Forelimb muscle (tissue), 1 donor: ENCODE measurements around the gene TSHZ2. TPM values are rescaled to one million over a fixed set of nuclear protein-coding genes. Genes with fewer than 3 reads are reported as not detected.

Source experiments
- DNase-seq: peaks from one replicate; pipeline ENCODE4 v3.0.0-alpha.2; 2013; ENCODE audit warnings: low read depth
- polyA plus RNA-seq: library from polyadenylated mRNA; unstranded; fragments of 120-200 nt; gene quantifications from one replicate; pipeline ENCODE4 v1.2.1, GENCODE V29; 2013; ENCODE audit not compliant: insufficient read length

TSHZ2 gene
- polyA plus RNA-seq, 1 donor: 9.0 TPM

DNA sequence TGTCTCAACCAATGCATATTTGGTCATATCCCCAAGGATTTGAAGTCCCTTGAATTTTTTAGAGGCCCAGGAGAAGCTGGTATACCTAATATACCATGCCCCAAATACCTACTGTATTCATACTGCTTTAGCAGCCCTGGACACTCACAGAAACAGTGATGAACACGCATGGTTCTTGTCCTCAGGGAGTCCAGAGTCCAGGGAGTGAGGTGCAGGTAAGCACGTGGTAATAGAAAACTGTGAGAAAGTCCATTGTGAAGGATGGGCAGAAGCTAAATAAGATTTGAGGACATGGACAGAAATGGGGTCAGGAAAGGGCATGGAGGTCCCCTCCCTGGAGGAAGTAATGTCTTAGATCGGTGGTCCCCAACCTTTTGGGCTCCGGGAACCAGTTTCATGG lies 85.4 kb downstream of the TSHZ2 start:
- no peak for DNase-seq

DNA sequence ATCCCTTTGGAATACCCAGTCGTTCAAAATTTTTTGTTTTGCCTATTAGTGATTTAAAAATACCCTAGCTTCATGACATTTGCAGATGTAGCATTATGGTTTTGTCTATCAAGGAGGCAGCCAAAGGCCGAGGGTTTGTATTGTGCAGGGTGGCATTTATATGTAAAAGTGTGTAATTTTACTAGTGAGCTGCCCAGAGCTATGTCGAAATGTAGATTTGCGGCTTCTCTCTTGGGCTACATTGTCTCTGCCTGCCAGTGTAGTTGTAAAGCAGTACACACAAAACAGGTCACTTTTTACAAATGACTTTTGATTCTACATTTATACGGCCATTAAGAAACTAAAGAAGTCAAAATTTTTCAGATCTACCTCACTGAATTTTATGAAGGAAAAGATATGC lies 87.7 kb downstream of the TSHZ2 start:
- DNase-seq: no peak

DNA sequence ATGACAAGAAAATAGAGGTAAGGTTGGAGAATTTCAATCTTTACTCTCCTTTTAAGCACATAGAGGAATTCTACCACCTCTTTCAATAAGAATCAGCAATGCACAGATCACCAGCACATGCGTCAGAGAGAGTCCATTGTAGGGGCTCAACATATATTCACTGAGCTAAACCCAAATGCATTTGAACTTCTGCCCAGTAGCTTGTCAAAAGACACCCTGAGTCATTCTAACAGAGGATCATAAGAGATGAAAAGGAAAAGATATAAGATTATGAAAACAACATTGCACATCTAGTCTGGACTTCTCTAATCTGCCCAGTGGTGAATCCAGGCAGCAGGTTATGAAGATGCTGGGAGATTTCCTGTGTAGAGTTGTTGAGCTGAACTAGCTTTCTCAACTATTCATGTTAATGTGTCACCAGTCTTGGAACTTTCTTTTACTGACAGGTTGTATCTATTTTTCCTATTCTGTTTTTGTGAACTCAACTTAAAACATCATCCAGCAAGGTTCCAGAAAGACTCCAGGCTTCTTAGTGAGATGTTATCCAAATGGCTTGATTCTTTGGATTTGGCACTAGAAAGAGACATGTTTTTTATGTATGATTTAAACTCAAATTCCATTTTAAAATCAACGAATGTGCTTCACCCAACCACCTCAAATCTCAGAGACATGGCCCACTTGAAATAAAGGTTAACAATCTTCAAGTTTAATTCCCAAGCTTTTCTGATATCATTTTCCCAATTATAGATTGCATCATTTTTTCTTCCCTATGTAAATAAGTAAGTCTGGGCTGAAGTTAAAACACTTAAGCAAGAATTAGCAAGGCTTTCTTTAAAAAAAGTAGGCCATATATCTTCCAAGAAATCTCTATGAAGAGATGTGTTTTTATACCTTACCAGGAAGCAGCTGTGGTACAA lies 89.3 kb downstream of the TSHZ2 start:
- no peak for DNase-seq

DNA sequence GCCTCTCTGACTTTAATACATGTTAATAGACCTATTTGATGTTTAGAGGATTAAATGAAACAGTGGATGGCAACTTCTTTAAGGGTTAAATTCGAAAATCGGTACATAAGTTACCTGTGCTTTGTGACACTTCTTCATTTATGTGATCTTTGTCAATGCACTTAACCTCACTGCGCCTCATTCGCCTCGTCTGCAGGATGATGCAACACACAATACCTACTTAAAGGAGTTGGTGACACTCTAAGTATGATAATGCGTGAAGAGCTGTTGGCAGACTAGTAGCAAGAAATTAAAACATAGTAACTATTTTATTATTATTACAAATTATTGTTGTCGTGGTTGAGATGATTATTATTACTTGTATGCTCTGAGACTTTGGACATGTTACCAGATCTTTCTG lies 92.8 kb downstream of the TSHZ2 start:
- DNase-seq: no peak

DNA sequence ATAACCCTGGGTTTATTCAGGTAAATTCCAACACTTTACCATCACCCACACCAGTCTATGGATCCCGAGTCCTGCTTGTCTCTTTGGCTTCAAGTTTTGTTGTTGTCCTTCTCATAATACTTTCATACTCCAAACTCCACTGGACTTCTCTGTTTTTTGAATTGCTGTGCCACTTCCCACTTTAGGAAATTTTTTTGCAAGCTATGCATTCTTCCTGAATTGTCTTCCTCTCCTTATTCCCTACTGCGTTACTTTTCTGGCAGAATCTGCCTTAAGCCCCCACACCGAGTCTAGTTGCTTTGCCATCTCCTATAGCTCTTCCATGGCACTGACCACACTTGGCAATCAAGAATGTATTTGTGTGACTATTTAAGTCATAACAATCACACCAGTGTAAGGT lies 96.1 kb downstream of the TSHZ2 start:
- DNase-seq: no peak

DNA sequence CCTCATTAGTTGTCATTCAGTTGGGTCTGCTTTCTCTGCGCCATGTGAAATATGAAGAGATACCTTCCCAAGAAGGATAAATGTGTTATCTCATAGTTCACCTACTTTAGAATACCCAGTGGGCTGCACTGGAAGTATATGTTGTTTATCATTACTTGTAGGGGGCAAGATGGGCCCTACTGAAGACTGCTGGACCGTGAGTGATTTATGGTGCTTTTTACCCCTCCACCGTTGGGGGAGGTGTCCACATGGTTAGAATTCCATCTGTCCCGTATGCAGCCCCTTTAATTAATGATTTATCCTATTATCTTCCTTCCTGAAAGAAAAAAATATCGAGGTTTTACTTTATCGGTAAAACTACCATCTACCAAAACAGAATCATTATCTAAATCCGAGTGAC lies 97.0 kb downstream of the TSHZ2 start:
- no peak for DNase-seq

DNA sequence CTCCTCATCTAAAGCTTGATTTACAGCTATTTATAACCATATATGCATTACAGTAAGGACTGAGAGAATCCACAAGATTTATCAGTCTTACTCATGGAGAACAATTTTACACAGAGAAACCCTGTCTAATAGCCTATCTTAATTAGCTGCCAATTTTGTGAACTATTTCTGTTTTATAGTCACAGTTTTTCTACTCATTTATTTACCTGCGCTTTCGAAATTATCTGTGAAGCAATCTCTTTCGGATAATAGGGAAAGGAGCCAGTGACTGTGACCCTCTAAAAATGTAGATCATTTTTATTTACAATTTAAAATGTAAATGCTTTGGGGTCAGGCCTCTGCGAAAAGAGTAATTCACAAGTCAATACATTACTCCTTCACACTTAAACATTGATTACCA lies 98.1 kb downstream of the TSHZ2 start:
- DNase-seq: no peak

DNA sequence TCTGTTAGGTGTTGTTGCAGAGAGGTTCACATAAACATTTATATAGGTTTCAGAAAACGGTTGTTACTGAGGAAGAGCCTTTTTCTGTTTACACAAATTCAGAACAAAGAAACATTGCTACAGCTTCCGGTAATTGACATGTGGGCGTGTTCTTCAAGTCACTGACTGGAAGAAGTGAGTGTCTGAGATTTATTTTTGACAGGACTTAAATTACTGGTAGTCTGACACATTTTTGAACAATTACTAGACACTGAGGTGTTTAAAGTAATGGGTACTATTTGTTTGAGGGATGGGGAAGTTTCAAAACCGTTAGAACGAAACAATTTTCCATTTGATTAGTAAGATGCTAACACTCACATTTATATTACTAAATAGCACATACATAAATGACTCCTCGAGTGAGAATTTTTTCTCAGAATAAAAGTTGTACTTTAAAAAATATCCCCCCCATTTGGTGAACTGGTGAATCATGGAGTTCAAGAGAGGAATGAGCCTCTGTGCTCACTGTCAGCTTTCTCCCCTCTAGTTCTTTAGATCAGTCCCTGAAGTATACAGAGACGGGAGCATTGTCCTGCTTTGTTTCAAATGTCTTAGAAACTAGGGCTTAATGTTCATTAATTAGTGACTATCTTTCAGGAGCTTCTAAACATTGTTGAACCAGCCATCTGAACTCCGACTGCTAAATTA lies 98.7 kb downstream of the TSHZ2 start:
- DNase-seq: no peak

DNA sequence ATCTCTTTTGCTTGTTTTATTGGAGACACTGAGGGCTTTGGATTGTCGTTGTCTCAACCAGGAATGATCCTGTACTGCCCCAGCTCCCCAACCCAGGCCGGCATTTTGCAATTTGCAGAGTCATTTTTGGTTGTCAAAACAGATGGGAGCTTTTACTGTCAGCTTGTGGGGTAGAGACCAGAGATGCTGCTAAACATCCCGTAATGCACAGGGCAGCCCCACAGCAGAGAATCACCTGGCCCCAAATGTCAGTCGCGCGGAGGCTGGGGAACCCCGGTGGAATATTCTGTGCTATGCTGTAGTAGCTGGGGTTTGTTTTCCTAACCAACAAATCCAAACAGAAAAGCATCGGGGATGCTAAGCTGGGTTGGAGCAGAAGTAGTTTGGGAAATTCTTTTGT lies 99.7 kb downstream of the TSHZ2 start:
- DNase-seq: no peak

DNA sequence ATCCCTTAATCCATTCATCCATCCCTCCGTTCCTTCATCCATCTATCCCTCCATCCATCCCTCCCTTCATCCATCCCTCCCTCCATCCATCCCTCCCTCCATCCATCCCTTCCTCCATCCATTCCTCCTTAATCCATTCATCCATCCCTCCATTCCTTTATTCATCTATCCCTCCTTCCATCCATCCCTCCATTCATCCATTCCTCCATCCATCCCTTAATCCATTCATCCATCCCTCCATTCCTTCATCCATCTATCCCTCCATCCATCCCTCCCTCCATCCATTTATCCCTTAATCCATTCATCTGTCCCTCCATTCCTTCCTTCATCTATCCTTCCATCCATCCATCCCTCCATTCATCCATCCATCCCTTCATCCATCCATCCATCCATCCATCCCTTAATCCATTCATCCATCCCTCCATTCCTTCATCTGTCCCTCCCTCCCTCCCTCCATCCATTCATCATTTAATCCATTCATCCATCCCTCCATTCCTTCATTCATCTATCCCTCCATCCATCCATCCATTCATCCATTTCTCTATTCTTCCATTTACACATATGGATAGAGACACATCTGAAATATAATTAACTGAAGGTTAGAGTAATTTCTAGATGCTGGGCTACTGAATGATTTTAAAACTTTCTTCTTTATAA lies 100.9 kb downstream of the TSHZ2 start:
- DNase-seq: no peak

DNA sequence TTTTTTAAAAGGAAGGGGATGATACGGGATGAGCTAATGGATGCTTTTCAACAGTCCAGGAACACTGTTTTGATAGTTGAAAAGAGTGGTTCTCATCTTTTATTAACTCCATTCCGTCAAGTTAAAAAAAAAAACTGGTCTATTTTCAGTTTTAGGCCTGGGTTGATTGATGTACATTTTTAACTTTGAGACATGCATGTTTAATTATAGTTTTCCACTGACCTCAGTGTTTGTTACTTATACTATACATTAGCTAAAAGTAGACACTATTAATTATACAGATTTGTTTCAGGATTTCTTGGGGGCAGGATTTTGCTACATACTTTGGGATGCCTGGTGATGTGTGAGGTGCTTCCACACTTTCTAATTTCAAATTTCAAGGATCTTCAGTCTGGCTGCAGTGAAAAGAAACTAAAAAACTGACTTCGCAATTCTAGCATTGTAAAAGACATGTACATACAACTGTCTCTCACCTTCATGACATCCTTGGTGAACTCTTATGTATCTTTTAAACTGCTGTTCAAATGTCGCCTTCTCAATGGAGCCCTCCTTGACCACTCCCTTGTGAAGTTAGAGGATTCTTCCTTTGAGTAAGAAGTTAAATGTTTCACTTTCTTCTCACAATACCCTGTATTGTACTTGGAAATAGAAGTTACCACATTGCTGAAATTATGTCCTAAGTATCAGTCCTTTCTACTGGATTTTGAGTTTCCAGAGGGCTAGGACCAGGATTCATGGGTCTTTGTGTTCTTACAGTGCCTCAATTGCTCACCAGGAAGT lies 101.7 kb downstream of the TSHZ2 start:
- DNase-seq: no peak

DNA sequence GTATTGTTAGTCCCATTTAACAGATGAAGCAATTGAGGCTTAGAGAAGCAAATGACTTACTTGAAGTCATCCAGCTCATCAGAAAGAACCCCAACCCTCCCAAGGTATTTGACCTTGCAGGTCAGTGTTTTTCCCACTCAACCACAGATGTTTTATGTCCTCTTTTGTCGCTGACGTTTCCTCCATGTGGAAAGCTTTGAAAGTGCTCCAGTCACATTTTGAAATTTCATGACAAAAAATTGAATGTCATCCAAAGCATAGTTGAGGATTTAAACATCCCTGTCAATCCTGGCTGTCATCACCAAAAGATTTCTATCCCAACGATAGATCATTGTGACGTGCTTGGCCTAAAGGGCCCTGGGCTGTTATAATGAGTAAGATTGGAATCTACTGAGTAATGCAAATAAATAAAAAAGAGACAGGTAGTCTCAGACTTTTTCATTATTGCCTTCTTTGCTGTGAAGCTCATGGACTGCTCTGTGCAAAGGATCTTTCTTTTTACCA lies 102.7 kb downstream of the TSHZ2 start:
- no peak for DNase-seq

DNA sequence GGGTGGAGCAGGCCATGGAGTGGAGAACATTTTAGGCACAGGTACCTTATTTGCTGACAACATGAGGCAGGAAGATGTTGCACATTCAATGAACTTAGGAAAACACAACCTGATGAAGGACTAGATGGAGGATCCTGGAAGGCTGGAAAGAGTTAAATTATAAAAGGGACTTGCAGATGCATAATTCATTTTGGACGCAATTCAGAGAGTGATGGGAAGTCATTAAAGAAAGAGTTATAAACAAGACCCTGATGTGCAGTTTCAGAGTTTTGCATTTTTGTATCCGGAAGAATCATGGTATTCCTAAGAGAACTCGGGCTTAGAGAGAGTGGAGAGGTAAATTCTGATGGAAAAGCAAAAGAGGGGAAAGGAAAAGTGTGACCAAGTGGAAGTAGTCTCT lies 104.5 kb downstream of the TSHZ2 start:
- no peak for DNase-seq

DNA sequence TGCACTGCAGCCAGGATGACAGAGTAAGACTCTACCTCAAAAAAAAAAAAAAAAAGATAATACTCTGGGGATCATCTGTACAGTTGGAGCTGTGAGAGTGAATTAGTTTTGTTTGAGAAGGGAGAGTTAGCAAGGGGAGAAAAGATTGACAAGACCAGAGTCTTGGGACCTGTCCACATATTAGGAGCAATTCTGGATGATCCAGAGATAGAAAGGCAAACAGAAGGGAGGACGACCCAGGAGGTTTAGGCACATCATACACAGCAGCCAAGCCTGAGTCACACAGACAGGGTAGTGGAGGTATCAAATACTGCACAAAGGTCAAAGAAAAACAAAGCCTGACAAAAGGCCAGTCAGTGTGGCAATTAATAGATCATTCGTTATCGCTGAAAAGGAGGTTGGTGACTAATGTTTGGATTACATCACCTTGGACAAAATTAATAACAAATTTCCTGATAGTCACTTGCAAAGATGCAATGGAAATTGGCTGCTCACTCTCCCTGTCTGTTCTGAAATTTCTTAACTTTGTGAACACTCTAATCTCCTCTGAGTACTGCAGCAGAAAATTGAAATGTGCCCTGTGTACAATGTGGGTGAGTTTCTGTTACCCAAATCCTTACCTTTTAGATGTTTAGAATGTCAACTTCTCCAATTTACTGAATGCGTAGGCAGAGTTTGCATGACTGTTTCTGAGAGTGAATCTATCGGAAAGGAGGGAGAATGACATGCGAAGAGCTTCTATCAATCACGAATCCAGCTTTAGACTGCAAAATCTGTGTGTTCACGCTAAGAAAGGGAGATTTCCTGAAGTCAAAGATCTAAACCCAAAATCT lies 105.4 kb downstream of the TSHZ2 start:
- DNase-seq: no peak

DNA sequence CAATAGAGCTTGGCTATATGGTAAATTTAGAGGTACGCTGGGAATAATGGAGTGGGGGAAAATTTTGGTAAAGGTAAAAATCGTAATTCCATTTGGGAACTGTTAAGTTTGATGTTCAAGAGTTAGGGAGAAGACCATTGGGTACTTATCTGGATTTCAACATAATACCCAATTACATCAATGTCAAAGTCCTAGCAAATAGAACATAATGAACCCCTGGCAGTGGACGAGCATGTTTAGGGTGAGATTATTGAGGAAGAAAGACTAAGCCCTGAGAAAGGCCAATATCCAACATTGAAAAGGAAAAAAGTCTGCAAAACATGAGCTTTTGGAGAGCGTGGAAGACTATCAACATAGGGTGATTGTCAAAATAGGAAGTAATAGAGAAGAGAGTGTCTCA lies 106.6 kb downstream of the TSHZ2 start:
- DNase-seq: no peak

DNA sequence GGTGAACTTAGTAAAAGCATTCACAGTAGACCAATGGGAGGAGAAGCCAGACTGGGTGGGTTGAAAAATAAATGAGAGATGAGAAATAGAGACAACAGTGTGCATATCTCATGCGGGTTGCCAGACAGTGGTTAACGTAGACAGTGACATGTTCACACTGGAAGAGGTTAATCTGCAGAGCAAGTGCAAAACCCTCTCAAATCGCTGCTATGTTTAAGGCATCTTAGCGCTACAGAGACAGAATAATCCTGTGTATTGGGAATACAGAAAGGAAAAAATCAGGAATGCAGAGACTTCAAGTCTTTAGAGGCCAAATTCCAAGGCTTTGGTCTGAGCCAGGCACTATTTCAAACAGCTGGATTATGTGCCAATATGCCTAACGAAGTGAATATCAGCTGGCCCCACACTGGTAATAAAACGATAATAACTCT lies 107.1 kb downstream of the TSHZ2 start:
- no peak for DNase-seq

DNA sequence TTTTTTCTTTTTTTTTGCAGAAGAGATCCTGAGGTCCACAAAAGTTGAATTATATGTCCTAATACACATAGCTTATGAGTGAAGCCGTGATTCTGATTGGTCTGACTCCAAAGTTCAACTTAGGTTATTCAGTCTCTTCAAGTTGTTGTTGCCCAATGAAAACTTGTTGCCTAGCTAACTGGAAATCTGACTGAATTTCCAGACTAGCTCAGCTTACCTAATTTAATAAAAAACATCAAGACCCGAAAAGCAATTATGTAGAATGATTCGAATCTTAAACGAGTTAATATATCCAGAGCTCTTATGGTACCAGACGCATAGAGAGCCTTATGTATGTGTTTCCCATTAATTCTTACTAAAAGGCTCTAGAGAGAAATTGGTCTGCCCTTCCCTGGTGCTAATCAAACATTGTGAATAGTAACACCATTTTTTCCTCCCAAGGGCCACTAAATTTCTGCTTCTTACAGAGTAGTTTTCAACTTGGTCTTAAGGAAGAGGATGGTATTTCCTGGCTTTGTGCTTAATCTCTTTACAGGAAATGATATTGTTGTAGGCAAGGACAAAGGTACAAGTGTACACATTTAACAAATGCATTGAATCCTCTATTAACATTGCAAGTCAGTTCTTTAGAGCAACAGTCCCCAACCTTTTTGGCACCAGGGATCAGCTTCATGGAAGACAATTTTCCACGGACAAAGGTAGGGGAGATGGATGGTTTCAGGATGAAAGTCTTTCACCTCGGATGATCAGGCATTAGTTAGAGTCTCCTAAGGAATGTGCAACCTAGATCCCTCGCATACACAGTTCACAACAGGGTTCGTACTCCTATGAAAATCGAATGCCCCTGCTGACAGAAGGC lies 107.9 kb downstream of the TSHZ2 start:
- no peak for DNase-seq

DNA sequence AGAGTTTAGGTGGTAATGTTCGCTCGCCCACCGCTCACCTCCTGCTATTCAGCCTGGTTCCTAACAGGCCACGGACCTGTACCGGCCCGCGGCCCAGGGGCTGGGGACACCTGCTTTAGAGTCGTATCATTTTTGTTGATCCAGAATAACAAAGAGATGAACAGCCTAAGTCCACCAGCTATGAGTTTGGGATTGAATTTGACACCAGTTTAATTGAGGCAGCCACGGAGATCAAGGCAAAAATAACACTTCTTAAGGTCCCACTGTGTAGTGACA lies 108.5 kb downstream of the TSHZ2 start:
- no peak for DNase-seq

DNA sequence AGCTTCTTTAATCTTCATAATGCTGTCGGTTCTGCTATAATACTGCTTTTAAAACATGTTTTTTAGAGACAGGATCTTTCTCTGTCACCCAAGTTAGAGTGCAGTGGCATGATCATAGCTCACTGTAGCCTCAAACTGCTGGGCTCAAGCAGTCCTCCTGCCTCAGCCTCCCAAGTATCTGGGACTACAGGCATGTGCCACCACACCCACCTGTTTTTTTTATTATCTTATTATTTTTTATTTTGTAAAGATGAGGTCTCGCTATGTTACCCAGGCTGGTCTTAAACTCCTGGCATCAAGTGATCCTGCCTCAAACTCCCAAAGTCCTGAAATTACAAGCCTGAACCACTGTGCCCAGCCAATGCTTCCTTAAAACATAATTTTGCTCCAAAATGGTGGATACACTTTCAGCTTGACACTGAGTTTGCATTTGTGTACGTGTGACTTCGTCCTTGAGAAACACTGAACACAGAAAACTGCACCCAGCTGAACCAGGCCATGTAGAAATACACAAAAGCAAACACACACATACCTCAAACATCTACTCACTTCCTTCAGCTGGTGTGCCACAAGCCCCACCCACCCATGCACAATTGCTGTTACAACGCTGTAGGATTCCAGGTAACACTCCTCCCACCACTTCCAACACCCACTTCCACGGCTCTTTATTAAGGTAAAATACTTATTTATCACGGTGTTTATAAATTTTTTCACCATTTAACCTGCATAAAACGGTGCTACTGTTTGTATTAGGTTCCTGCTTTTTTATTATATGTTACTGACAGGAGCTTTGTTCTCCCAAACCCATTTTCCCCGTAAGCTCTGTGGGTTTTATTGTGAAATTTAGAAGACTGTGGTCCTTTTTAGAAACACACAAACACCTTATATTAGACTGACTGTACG lies 109.1 kb downstream of the TSHZ2 start:
- no peak for DNase-seq
